NOMO-1 treated with DMSO at 0.1 percent for 48 hours (cell line): ENCODE data around the gene LGR6.
A peak's percentile ranks its signal among the peaks of the same experiment; 100 is the strongest.
"Not testable (repeated sequence)": the region's sequence is repeated elsewhere in the genome, so short reads cannot be mapped to it uniquely, and the experiment has no call there.

ENCODE experiments used
- DNase-seq: peaks from one replicate; lab custom pipeline; 2025; ENCODE audit not compliant: unreplicated experiment; lab: John Stamatoyannopoulos, UW

Gene LGR6

GRCh38 chr1:202237052-202237451, 43.5 kb downstream of the LGR6 start:
- DNase-seq: no peak

DNA sequence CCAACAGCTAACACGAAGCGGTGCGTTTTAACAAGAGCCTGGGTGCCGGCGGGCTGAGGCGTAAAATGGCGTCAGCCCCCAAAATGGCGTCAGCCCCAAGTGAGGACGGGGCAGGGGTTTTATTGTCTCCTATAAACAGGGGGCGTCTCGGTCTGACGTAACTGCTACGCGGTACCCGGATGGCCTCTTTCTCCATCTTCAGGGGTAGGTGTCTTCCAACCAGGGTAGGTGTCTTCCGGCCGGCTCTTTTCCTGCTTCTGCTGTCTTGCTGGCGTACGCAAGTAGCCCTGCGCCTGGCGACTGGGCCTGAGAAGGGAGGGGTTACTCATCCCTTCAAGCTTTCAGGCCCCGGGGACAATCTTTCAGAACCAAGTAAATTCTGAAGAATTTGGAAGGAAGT, 45.3 kb downstream of the LGR6 start:
- no peak for DNase-seq

GRCh38 chr1:202240226-202240625, 46.6 kb downstream of the LGR6 start:
- DNase-seq: not testable (repeated sequence)

DNA sequence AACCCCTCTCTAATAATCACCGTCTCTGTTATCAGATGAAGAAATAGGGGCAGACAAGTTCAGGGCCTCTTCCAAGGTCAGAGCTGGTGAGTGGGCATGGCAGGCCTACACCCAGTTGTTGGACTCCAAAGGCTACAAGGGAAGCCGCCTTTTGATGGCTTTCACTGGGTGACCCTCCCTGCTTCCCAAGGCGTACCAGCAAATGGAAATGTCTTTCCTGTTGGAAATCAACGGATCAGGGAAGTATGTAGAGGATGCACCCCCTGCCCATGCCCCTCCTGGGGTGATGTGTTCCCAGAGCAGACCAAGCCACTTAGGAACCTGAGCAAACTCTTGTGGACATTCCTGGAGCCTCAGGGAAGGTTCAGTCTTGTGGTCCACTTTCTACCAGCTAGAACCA, 47.4 kb downstream of the LGR6 start:
- no peak for DNase-seq

GRCh38 chr1:202241376-202242079, 47.9 kb downstream of the LGR6 start:
- no peak for DNase-seq

GRCh38 chr1:202242080-202242419, 48.5 kb downstream of the LGR6 start:
- DNase-seq: no peak

- no peak for DNase-seq
Observed at GRCh38 chr1:202243006-202243405, 49.4 kb downstream of the LGR6 start.

- DNase-seq: no peak
Observed at GRCh38 chr1:202244841-202245261, 51.3 kb downstream of the LGR6 start.

- DNase-seq: no peak
Observed at GRCh38 chr1:202245391-202245790, 51.8 kb downstream of the LGR6 start.

GRCh38 chr1:202247104-202247503, 53.5 kb downstream of the LGR6 start:
- DNase-seq: no peak

- DNase-seq: no peak
Observed at GRCh38 chr1:202247837-202248795, 54.5 kb downstream of the LGR6 start.

- no peak for DNase-seq
Observed at GRCh38 chr1:202248861-202249260, 55.3 kb downstream of the LGR6 start.

- peak; percentile 9 for DNase-seq
Observed at GRCh38 chr1:202249436-202249835, 55.8 kb downstream of the LGR6 start.

DNA sequence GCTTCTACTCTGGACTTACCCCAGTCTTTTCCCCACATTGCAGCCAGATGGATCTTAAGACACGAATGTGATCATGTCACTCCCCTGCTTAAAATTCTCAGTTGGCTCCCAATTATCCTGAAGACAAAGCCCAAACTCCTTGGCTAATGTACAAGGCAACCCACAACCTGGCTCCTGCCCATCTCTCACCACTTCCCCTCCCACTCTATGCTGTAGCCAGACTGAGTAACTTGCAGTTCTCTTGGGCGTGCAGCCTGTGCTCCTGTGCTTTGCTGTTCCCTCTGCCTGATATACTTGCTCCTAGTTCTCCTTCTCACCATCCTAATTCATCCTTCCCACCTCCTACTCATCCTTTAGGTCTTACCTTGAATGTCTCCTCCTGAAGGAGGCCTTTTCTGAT, 56.2 kb downstream of the LGR6 start:
- no peak for DNase-seq

- no peak for DNase-seq
Observed at GRCh38 chr1:202250982-202251381, 57.4 kb downstream of the LGR6 start.

DNA sequence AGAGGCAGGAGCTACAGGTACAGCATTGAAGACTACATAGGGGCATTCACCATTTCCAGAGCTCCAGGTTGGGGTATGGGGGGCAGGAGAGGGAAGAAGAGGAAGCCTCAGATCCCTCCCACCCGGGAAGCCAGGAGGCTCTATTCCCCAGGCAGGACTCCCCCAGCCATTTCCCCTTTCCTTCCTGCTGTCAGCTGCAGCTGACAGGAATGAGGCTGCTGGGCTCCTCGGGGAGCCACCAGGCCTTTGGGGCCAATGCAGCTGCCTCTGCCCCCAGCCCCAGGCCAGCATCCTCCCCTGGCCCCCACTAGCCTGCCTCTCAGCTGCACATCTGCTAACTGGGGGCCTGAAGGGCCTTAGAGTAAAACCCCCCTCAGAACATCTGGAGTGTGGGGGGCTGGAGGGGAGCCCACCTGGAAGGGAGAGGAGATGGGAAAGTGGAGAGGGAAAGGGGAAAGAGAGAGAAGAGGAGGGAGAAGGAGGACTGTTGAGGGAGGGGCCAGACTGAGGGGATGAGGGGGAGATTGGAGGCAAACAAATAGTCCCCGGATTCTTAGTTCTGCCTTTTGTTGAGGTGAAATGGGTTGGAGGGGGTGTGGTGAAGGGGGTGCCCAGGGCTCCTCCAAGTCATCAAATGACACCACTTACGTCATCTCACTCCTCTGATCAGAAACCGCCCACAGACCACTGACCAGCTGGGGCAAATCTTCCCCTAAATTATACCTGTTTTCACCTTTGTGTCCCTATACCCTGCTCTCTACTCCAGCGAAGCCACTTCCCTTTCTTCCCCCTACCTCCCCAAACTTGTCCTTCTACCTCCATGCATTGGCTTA, 58.0 kb downstream of the LGR6 start:
- DNase-seq: no peak

- DNase-seq: no peak
Observed at GRCh38 chr1:202252271-202252670, 58.7 kb downstream of the LGR6 start.

DNA sequence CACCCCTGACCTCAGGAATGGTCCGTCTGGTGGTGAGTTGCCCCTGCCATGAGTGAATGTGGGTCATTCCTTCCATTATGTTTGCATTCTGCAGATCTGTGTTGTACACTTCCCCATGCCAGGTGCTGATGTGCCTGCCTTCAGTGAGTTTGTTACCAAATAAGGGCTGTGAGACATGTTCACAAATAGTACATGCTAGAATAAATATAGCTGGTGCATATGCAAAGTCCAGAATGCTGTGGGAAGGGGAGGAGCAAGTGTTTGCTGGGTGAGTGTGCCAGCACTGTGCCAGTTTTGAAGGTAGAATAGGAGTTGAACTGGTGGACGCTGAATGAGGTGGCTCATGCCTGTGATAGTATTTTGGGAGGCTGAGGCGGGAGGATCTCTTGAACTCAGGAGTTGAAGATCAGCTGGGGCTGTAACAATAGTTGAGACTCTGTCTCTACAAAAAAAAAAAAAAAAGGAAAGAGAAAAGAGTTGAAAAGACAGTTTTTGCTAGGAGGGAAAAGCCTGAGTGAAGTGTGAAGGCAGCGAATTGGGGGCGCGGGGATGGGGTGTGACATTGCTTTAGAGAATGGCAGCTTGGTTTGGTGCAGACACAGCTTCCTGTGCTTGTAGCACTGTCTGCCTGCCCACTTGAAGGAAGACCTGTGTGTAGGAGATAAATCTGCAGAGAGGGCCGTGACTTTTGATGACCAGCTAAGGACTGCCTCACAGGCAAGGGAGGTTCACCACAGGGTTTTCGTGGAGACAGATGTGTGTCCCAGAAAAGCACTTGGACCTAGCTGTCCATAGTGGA, 61.1 kb downstream of the LGR6 start:
- DNase-seq: no peak

GRCh38 chr1:202255343-202255742, 61.7 kb downstream of the LGR6 start:
- DNase-seq: no peak

GRCh38 chr1:202259705-202260104, 66.1 kb downstream of the LGR6 start:
- no peak for DNase-seq
